HepG2 (cell line): ENCODE measurements around the gene TTBK1. TPM values are rescaled to one million over a fixed set of nuclear protein-coding genes. Genes with fewer than 3 reads are reported as not detected.
A peak's percentile ranks its signal among the peaks of the same experiment; 100 is the strongest.

ENCODE experiments used
- GMEB1 ChIP-seq: sonication (generic); formaldehyde crosslinking; IDR thresholded peaks from 2 replicates; pipeline ENCODE4 v1.5.1; 2020; ENCODE audit warnings: missing genetic modification reagents, mild to moderate bottlenecking, borderline replicate concordance
- IKZF4 ChIP-seq: sonication (generic); formaldehyde crosslinking; IDR thresholded peaks from 2 replicates; pipeline ENCODE4 v1.5.1; 2020; ENCODE audit warnings: borderline replicate concordance, mild to moderate bottlenecking, low read depth, missing genetic modification reagents; ENCODE audit errors: not compliant biosample characterization
- MEF2D ChIP-seq: sonication (generic); formaldehyde crosslinking; IDR thresholded peaks from 2 replicates; pipeline ENCODE4 v1.5.1; 2020; ENCODE audit warnings: mild to moderate bottlenecking, missing genetic modification reagents
- USF2 ChIP-seq, 2 experiments: sonication (generic) in 1 of 2; formaldehyde crosslinking in 1 of 2; IDR thresholded peaks; 2 replicates each; pipeline versions ENCODE4 v1.5.1 to v1.6.1; 2011 to 2020; ENCODE audit warnings: borderline replicate concordance in 1 of 2, low read depth in 1 of 2, low read length in 1 of 2, mild to moderate bottlenecking in 1 of 2, missing genetic modification reagents in 1 of 2, moderate library complexity in 1 of 2
- ZBTB4 ChIP-seq: sonication (generic); formaldehyde crosslinking; IDR thresholded peaks from 2 replicates; pipeline ENCODE4 v1.4.0; 2020; ENCODE audit warnings: missing genetic modification reagents, mild to moderate bottlenecking, borderline replicate concordance
- polyA plus RNA-seq, 8 experiments: library from polyadenylated mRNA; depleted of rRNA in 3 of 8; stranded (reverse) in 7 of 8; unstranded in 1 of 8; fragments of >200 nt; fragmentation: Illumina TruSeq in 4 of 8; extraction: Trizol in 4 of 8; gene quantifications; 2 replicates each; pipeline versions ENCODE4 v1.2.1 to v1.2.3, GENCODE V29; 2011 to 2016; ENCODE audit warnings: low read depth in 4 of 8, missing spikeins in 1 of 8, mixed read lengths in 1 of 8; ENCODE audit not compliant: insufficient read depth in 1 of 8
- total RNA-seq, 5 experiments: library from RNA; depleted of rRNA; stranded (reverse); fragments of >200 nt; fragmentation: Illumina TruSeq; extraction: Trizol; gene quantifications; 2 replicates each; pipeline ENCODE4 v1.2.3, GENCODE V29; 2016; ENCODE audit warnings: low read depth in 1 of 5

Gene TTBK1
- total and polyA plus RNA-seq, 2 of the 13 experiments (the other 11 are each of a cell fraction or from before 2014, with no cell fraction given) = 0.24 to 0.33 TPM

- TF ChIP-seq ZBTB4 (0 out of 2 replicates have a peak, but pooled peaks have one; percentile 37), USF2 (IDR thresholded peaks at IDR 0.05; ENCODE audit: low read depth, low read length) (peak; percentile 4; the same call in 1 of the 2 replicates), USF2 (CRISPR knock-in tag; IDR thresholded peaks at IDR 0.05; ENCODE audit: borderline replicate concordance) (no peak), IKZF4 (CRISPR knock-in tag) (no peak), MEF2D (CRISPR knock-in tag) (no peak), GMEB1 (CRISPR knock-in tag) (no peak)
These were observed 17.5 kb downstream of the TTBK1 start (continued) for GRCh38 chr6:43260791-43261190.
